CD4-positive, alpha-beta T cell treated with Interleukin-4 for 1 hour (primary cell): ENCODE measurements around the gene SIGLEC7.
A peak's percentile ranks its signal among the peaks of the same experiment; 100 is the strongest.

Experiments
- DNase-seq, 2 donors: peaks; one replicate each; pipeline ENCODE4 v3.0.0-alpha.2; 2020 to 2022

The SIGLEC7 gene

GRCh38 chr19:51142119-51142518 lies at the start of gene SIGLEC7:
Gene SIGLEC7, plus strand, starts transcription at chr19:51142301. Its CDS starts 69 bp downstream, at chr19:51142370.
- peak in 1 of 2 donors; percentile 28 for DNase-seq

- DNase-seq: no peak
These were observed 49.0 kb upstream of the SIGLEC7 start for GRCh38 chr19:51093101-51093500.

GRCh38 chr19:51093510-51094345 lies 48.4 kb upstream of the SIGLEC7 start:
- no peak for DNase-seq

- DNase-seq: peak; percentile 23 to 29
These were observed 47.3 kb upstream of the SIGLEC7 start for GRCh38 chr19:51094696-51095279.

- DNase-seq: peak in 1 of 2 donors; percentile 9
These were observed 45.5 kb upstream of the SIGLEC7 start for GRCh38 chr19:51096473-51097165.

GRCh38 chr19:51097166-51097738 lies 44.8 kb upstream of the SIGLEC7 start:
- DNase-seq: peak; percentile 64 to 66

GRCh38 chr19:51097796-51098195 lies 44.3 kb upstream of the SIGLEC7 start:
- DNase-seq: no peak

GRCh38 chr19:51098365-51099046 lies 43.6 kb upstream of the SIGLEC7 start:
- peak; percentile 42 to 69 for DNase-seq

- no peak for DNase-seq
These were observed 43.1 kb upstream of the SIGLEC7 start for GRCh38 chr19:51099047-51099382.

GRCh38 chr19:51100601-51101000 lies 41.5 kb upstream of the SIGLEC7 start:
- DNase-seq: no peak

GRCh38 chr19:51101171-51101865 lies 40.8 kb upstream of the SIGLEC7 start:
- no peak for DNase-seq

- no peak for DNase-seq
These were observed 39.1 kb upstream of the SIGLEC7 start for GRCh38 chr19:51102991-51103390.

- no peak for DNase-seq
These were observed 38.2 kb upstream of the SIGLEC7 start for GRCh38 chr19:51103926-51104341.

GRCh38 chr19:51107406-51108065 lies 34.6 kb upstream of the SIGLEC7 start:
- DNase-seq: no peak

- peak; percentile 99 for DNase-seq
These were observed 33.9 kb upstream of the SIGLEC7 start, which contains the start of gene CTU1 for GRCh38 chr19:51108066-51108804. Gene CTU1, minus strand, starts transcription at chr19:51108409. Its CDS starts 3,840 bp downstream, at chr19:51104569.

GRCh38 chr19:51108805-51109146 lies 33.3 kb upstream of the SIGLEC7 start:
- DNase-seq: no peak

- no peak for DNase-seq
These were observed 31.5 kb upstream of the SIGLEC7 start for GRCh38 chr19:51110666-51110971.

GRCh38 chr19:51111606-51112005 lies 30.5 kb upstream of the SIGLEC7 start:
- DNase-seq: no peak

GRCh38 chr19:51114087-51114729 lies 27.9 kb upstream of the SIGLEC7 start:
- no peak for DNase-seq

GRCh38 chr19:51116736-51117286 lies 25.3 kb upstream of the SIGLEC7 start:
- peak in 1 of 2 donors; percentile 42 for DNase-seq
